ENCODE data around the gene SUSD1. TPM values are rescaled to one million over a fixed set of nuclear protein-coding genes. Genes with fewer than 3 reads are reported as not detected.

SUSD1 gene
- polyA plus RNA-seq (2012; rRNA removed) = 8.2 and 8.8 TPM in 2 replicates
- 8.7 and 9.3 TPM in 2 replicates for polyA plus RNA-seq (2012; cell fraction: cytosol; rRNA removed)
- polyA plus RNA-seq (2012; cell fraction: nucleus; rRNA removed) = 3.0 and 6.4 TPM in 2 replicates

DNA sequence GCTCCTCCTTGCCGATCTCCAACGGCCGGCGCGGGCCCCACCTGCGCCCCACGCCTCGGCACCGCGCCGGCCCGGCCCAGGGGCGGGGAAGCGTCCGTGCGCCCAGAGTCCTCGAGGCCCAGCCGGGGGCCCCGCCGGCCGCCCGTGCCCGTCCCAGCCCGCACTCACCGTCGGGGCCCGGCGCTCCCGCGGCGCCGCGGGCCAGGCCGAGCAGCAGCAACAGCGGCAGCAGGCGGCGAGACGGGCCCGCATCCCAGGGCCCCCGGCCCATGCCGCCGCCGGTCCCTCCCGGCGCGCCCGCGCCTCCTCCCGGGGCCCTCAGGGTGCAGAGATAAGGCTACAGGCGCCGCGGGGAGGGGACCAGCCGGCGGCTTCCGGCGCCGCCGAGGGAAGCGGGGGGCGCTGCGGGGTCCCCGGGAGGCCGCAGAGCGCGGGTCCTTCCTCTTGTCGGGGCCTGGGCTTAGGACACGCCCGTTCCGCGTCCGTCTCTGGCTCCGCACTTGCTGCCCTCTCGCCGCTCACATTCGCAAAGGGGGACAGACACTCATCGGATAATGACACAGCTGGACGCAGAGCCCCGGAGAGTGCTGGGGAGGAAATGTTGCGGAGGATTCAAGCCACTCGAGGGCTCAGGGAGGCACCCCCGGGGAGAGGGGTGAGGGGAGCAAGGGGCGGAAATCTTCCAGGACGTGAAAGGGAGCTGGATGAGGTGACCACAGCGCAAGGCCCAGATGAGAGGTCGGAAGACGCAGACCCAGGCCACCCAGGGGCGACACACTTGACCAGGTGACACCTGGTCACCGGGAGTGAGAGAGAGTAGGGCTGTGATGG, at the start of gene SUSD1:
SUSD1 (minus strand) TSS at position 333 of the 831 bp plus-strand sequence; CDS start at position 271, 62 bp downstream.
- H3F3A ChIP-seq (replicated peaks; ENCODE audit: insufficient read depth) = peaks cover 4% of the 10 kb centered on the region
- no peaks in the 10 kb centered on the region for H3K9me2 ChIP-seq
- H3K27me3 ChIP-seq (ENCODE audit: insufficient read depth) = no peaks in the 10 kb centered on the region
- H3K9me3 ChIP-seq = no peaks in the 10 kb centered on the region
- H3K4me3 ChIP-seq (ENCODE audit: low read depth in 2 of 2, low read length in 1 of 2) = peak within 1 kb of the TSS; percentile 49 to 59
- no peak; the same call in 1 of the 2 replicates for TF ChIP-seq RCOR1 (IDR thresholded peaks at IDR 0.05; ENCODE audit: low read length)
- no peak for TF ChIP-seq ELF1 (IDR thresholded peaks at IDR 0.05)
- no peak for TF ChIP-seq JUND (IDR thresholded peaks at IDR 0.05)
- TF ChIP-seq, protein P1, sequence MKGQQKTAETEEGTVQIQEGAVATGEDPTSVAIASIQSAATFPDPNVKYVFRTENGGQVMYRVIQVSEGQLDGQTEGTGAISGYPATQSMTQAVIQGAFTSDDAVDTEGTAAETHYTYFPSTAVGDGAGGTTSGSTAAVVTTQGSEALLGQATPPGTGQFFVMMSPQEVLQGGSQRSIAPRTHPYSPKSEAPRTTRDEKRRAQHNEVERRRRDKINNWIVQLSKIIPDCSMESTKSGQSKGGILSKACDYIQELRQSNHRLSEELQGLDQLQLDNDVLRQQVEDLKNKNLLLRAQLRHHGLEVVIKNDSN (IDR thresholded peaks at IDR 0.05; ENCODE audit: borderline replicate concordance, low read depth) = no peak
- no peak for TF ChIP-seq POLR2AphosphoS5 (IDR thresholded peaks at IDR 0.05; ENCODE audit: low read depth, low read length)
- no peak for TF ChIP-seq SMC3 (IDR thresholded peaks at IDR 0.05; ENCODE audit: low read depth, low read length)
- no peak for TF ChIP-seq CHD2 (IDR thresholded peaks at IDR 0.05; ENCODE audit: low read length, partially characterized antibody)
- TF ChIP-seq NFIC (IDR thresholded peaks at IDR 0.05; ENCODE audit: borderline replicate concordance) = no peak
- no peak for TF ChIP-seq FOXJ3 (CRISPR knock-in tag; IDR thresholded peaks at IDR 0.05)
- no peak for TF ChIP-seq GATA2 (CRISPR knock-in tag; IDR thresholded peaks at IDR 0.05)
- TF ChIP-seq YY1 (IDR thresholded peaks at IDR 0.05; ENCODE audit: low read depth) = no peak
- TF ChIP-seq CTCF (IDR thresholded peaks at IDR 0.05) = no peak
- TF ChIP-seq EP300 (IDR thresholded peaks at IDR 0.05; ENCODE audit: borderline replicate concordance in 1 of 2, low read depth in 1 of 2, low read length in 1 of 2) = no peak
- TF ChIP-seq USF2 (IDR thresholded peaks at IDR 0.05; ENCODE audit: borderline replicate concordance, low read depth, low read length) = no peak
- no peak for TF ChIP-seq GABPA (IDR thresholded peaks at IDR 0.05; ENCODE audit: low read depth)
- no peak for TF ChIP-seq FOXM1 (IDR thresholded peaks at IDR 0.05; ENCODE audit: low read depth)
- TF ChIP-seq TAF1 (IDR thresholded peaks at IDR 0.05; ENCODE audit: borderline replicate concordance, low read depth, low read length) = no peak
- H2AFZ ChIP-seq (ENCODE audit: low read depth) = peak within 1 kb of the TSS; percentile 78
- peak within 1 kb of the TSS; percentile 65 for H3K4me2 ChIP-seq
- no peaks in the 10 kb centered on the region for H3K36me3 ChIP-seq (replicated peaks in 1 of 2; ENCODE audit: control insufficient read depth in 1 of 2, insufficient read depth in 2 of 2, low read length in 1 of 2)
- peak within 1 kb of the TSS; percentile 62 for H3K9ac ChIP-seq
- no peaks in the 10 kb centered on the region for H4K20me1 ChIP-seq (ENCODE audit: insufficient read depth)
- H3K79me2 ChIP-seq (ENCODE audit: insufficient read depth) = no peaks in the 10 kb centered on the region
- ChIA-PET CTCF (interaction anchor here (0.9 to 1.7 kb wide), 4 partner anchors 9 to 186 kb away, joined by 3 to 9 read pairs (median 4); no protein-coding TSS in a partner anchor), POLR2A (interaction anchor here (0.6 to 2.6 kb wide), 3 partner anchors 9 to 158 kb away, joined by 4 to 8 read pairs (median 4); partner anchors contain the start of gene PTBP3)
- H3K27ac ChIP-seq (ENCODE audit: low read depth in 2 of 2, low read length in 1 of 2) = peak within 1 kb of the TSS in 1 of 2 experiments; percentile 53; a peak in 1 of 4 replicates
- DNase-seq = peak; percentile 88
- peaks cover 2 to 13% of the 10 kb centered on the region in 2 experiments; a peak in 1 of 4 replicates for H3K4me1 ChIP-seq (ENCODE audit: control insufficient read depth in 1 of 2, insufficient read depth in 2 of 2, low read depth in 1 of 2, low read length in 1 of 2)
- 68% methylated on average over 10 of the region's 88 CpGs for WGBS (ENCODE audit: low lambda C conversion rate)

Measured in SK-N-SH (cell line).